Caco-2 (cell line): ENCODE data around the gene NR6A1. TPM values are rescaled to one million over a fixed set of nuclear protein-coding genes. Genes with fewer than 3 reads are reported as not detected.

Source experiments
- BruUV-seq: library from RNA; stranded (reverse); fragments of 400-500 nt; replicated peaks from 2 replicates; lab custom pipeline; 2021; lab: Mats Ljungman, UMichigan
- CTCF ChIA-PET: fragments of 300-600 bp; sonication (Branson Sonifier 250); formaldehyde crosslinking; loops from one replicate; lab custom pipeline; 2022; ENCODE audit warnings: antibody characterized with exemption; lab: Charles Lee
- POLR2A ChIA-PET: fragments of 300-600 bp; sonication (Branson Sonifier 250); formaldehyde crosslinking; loops from one replicate; lab custom pipeline; 2022; ENCODE audit warnings: antibody characterized with exemption; lab: Charles Lee
- DNase-seq, 2 experiments: peaks; one replicate each; pipeline versions ENCODE4 v3.0.0 to v3.0.0-alpha.2; 2020 to 2022
- H3K27me3 ChIP-seq: replicated peaks from 2 replicates; pipeline ENCODE4 v1.6.0; 2011; ENCODE audit warnings: low read length; ENCODE audit not compliant: control insufficient read depth, insufficient read depth
- H3K36me3 ChIP-seq: 2 replicates; pipeline ENCODE4 v1.5.1; 2011; ENCODE audit warnings: low read length; ENCODE audit not compliant: control insufficient read depth, insufficient read depth
- H3K4me1 ChIP-seq: fragments of 250-450 bp; sonication (Bioruptor Pico); 2 replicates; pipeline ENCODE4 v1.5.1; 2020; ENCODE audit warnings: mild to moderate bottlenecking
- H3K4me3 ChIP-seq: 2 replicates; pipeline ENCODE4 v1.5.1; 2011; ENCODE audit warnings: low read depth, mild to moderate bottlenecking, control low read depth, low read length
- H3K9me3 ChIP-seq: fragments of 250-450 bp; sonication (Bioruptor Pico); 2 replicates; pipeline ENCODE4 v1.5.1; 2020; ENCODE audit warnings: mild to moderate bottlenecking, moderate library complexity
- H3K27ac Mint-ChIP-seq: one replicate; pipeline ENCODE4 v1.8.0; 2022; ENCODE audit warnings: mixed read lengths; ENCODE audit not compliant: unreplicated experiment
- H3K27me3 Mint-ChIP-seq: one replicate; pipeline ENCODE4 v1.8.0; 2022; ENCODE audit warnings: mixed read lengths; ENCODE audit not compliant: insufficient read depth, unreplicated experiment
- H3K36me3 Mint-ChIP-seq: one replicate; pipeline ENCODE4 v1.8.0; 2022; ENCODE audit warnings: mild to moderate bottlenecking, mixed read lengths; ENCODE audit not compliant: insufficient read depth, unreplicated experiment
- H3K4me1 Mint-ChIP-seq: one replicate; pipeline ENCODE4 v1.8.0; 2022; ENCODE audit warnings: low read depth, mixed read lengths; ENCODE audit not compliant: unreplicated experiment
- H3K4me3 Mint-ChIP-seq: one replicate; pipeline ENCODE4 v1.8.0; 2022; ENCODE audit warnings: mild to moderate bottlenecking, moderate library complexity, mixed read lengths; ENCODE audit not compliant: unreplicated experiment
- H3K9me3 Mint-ChIP-seq: one replicate; pipeline ENCODE4 v1.8.0; 2022; ENCODE audit warnings: mixed read lengths; ENCODE audit not compliant: unreplicated experiment
- intact Hi-C: fragments of 100-400 bp; cut with micrococcal nuclease; formaldehyde crosslinking; loops from one replicate; pipeline ENCODE4 v1.10.0; 2022; ENCODE audit not compliant: unreplicated experiment
- total RNA-seq: library from RNA; stranded (reverse); gene quantifications from 2 replicates; pipeline ENCODE4 v1.2.3, GENCODE V29; 2022
- TF ChIP-seq, protein P1 (sequence below), 2 experiments: fragments of 200-600 bp in 1 of 2; IDR thresholded peaks; 1 replicate in 1 of 2; 2 replicates in 1 of 2; pipeline versions ENCODE4 v1.5.1 to v1.8.0; 2011 to 2022; ENCODE audit warnings: antibody characterized with exemption in 1 of 2, control low read depth in 1 of 2, inconsistent platforms in 1 of 2, low read depth in 1 of 2, low read length in 1 of 2, mild to moderate bottlenecking in 1 of 2, moderate library complexity in 1 of 2; ENCODE audit not compliant: insufficient read depth in 1 of 2, severe bottlenecking in 1 of 2, unreplicated experiment in 1 of 2

The NR6A1 gene
- total RNA-seq, 1 experiment from 2014 or later = 33.6 TPM

DNA sequence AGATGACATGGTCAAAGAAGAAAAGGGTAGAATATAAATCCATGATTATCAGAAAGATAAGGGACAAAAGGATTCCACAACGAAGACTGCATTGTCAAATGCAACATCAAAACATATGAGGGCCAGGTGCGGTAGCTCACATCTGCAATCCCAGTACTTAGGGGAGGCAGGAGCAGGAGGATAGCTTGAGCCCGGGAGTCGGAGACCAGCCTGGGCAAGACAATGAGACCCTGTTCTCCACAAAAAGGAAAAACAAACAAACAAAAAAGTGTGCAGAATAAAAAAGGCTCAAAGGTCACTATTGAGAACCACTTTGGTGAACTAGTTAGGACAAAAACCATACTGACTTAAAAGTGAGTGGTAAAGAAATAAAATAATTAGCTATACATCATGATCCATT is 203.7 kb downstream of the NR6A1 start:
- Mint-ChIP-seq H3K27me3 (no peaks in the 10 kb centered on the region), H3K4me1 (peaks cover 38% of the 10 kb centered on the region), H3K4me3 (peak overlapping the region; percentile 17), H3K36me3 (peaks cover 11% of the 10 kb centered on the region), H3K27ac (peak overlapping the region; percentile 17), H3K9me3 (no peaks in the 10 kb centered on the region)
- no TSS peak for BruUV-seq
- ChIA-PET CTCF (interaction anchor here (0.6 to 0.9 kb wide), 2 partner anchors 16 to 576 kb away, joined by 4 to 6 read pairs; partner anchors contain the start of gene SCAI), POLR2A (interaction anchor here (1.1 kb wide), 1 partner anchor 8 kb away, joined by 3 read pairs; no protein-coding TSS in a partner anchor)
- peak; percentile 34 to 50 for DNase-seq
- TF ChIP-seq, protein P1, sequence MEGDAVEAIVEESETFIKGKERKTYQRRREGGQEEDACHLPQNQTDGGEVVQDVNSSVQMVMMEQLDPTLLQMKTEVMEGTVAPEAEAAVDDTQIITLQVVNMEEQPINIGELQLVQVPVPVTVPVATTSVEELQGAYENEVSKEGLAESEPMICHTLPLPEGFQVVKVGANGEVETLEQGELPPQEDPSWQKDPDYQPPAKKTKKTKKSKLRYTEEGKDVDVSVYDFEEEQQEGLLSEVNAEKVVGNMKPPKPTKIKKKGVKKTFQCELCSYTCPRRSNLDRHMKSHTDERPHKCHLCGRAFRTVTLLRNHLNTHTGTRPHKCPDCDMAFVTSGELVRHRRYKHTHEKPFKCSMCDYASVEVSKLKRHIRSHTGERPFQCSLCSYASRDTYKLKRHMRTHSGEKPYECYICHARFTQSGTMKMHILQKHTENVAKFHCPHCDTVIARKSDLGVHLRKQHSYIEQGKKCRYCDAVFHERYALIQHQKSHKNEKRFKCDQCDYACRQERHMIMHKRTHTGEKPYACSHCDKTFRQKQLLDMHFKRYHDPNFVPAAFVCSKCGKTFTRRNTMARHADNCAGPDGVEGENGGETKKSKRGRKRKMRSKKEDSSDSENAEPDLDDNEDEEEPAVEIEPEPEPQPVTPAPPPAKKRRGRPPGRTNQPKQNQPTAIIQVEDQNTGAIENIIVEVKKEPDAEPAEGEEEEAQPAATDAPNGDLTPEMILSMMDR (IDR thresholded peaks at IDR 0.05; ENCODE audit: insufficient read depth in 1 of 2, low read depth in 1 of 2, low read length in 1 of 2, severe bottlenecking in 1 of 2, unreplicated experiment in 1 of 2) = no peak
- Histone ChIP-seq H3K4me1 (peaks cover 46% of the 10 kb centered on the region), H3K27me3 (no peaks in the 10 kb centered on the region), H3K4me3 (no peak overlapping the region), H3K9me3 (no peaks in the 10 kb centered on the region), H3K36me3 (no peaks in the 10 kb centered on the region)
- intact Hi-C loops = no loop called here

DNA sequence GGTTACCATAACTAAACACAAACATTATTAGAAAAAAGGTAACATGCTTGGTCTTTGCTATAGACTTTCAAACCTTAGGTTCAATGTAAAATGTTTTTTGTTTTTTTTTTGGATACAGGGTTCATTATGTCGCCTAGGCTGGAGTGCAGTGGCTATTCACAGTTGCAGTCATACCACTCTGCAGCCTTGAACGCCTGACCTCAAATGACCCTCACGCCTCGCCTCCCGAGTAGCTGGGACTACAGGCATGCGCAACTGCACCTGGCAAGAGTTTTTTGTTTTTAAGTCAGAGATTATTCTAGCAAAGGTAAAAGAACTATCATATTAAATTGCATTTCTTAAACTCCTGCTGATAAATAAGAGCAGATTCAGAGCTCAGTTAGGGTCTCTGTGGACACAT is 208.8 kb downstream of the NR6A1 start:
- Mint-ChIP-seq H3K27ac (no peak overlapping the region), H3K27me3 (no peaks in the 10 kb centered on the region), H3K4me3 (no peak overlapping the region), H3K4me1 (peaks cover 34% of the 10 kb centered on the region), H3K36me3 (peaks cover 3% of the 10 kb centered on the region), H3K9me3 (no peaks in the 10 kb centered on the region)
- peaks cover 41% of the 10 kb centered on the region for H3K4me1 ChIP-seq
- intact Hi-C loops = no loop called here
- CTCF ChIA-PET = no interaction called here
- no TSS peak for BruUV-seq
- TF ChIP-seq, protein P1 (IDR thresholded peaks at IDR 0.05; ENCODE audit: insufficient read depth in 1 of 2, low read depth in 1 of 2, low read length in 1 of 2, severe bottlenecking in 1 of 2, unreplicated experiment in 1 of 2) = no peak
- H3K36me3 ChIP-seq = no peaks in the 10 kb centered on the region
- H3K4me3 ChIP-seq = no peak overlapping the region
- no peaks in the 10 kb centered on the region for H3K9me3 ChIP-seq
- POLR2A ChIA-PET = no interaction called here
- no peak for DNase-seq
- no peaks in the 10 kb centered on the region for H3K27me3 ChIP-seq

DNA sequence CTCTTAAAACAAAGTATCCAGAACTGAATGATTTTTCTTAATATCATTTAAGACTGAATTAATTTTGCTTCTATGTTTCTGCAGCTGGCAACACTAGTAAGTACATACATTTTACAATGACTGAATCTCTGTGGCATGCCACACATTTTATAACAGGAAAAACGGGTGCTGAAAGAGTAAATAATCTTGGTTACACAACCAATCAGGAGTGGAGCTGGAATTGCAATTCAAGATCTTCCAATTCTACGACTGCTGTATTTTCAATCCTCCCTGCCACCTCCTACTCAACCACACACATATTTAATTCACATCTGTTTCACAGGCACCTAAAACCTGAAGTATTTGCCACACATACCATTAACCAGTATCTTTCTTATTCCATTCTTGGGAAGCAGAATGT is 211.2 kb downstream of the NR6A1 start:
- no peaks in the 10 kb centered on the region for H3K9me3 Mint-ChIP-seq
- ChIA-PET POLR2A (no interaction called here), CTCF (no interaction called here)
- TF ChIP-seq, protein P1 (IDR thresholded peaks at IDR 0.05; ENCODE audit: insufficient read depth in 1 of 2, low read depth in 1 of 2, low read length in 1 of 2, severe bottlenecking in 1 of 2, unreplicated experiment in 1 of 2) = no peak
- BruUV-seq = no TSS peak
- Histone ChIP-seq H3K9me3 (no peaks in the 10 kb centered on the region), H3K27me3 (no peaks in the 10 kb centered on the region), H3K4me1 (peaks cover 37% of the 10 kb centered on the region), H3K4me3 (no peak overlapping the region), H3K36me3 (no peaks in the 10 kb centered on the region)
- intact Hi-C loops = loop anchor here (5.0 kb wide), 1 partner anchor 32 kb away; no protein-coding TSS in a partner anchor
- H3K27me3 Mint-ChIP-seq = no peaks in the 10 kb centered on the region
- no peak overlapping the region for H3K4me3 Mint-ChIP-seq
- peak in 1 of 2 experiments; percentile 32 for DNase-seq
- H3K4me1 Mint-ChIP-seq = peaks cover 22% of the 10 kb centered on the region
- peak overlapping the region; percentile 37 for H3K27ac Mint-ChIP-seq
- no peaks in the 10 kb centered on the region for H3K36me3 Mint-ChIP-seq
